GM18502 (cell line): Measurements from ENCODE around the gene FAHD1.
"Not testable (repeated sequence)": the region's sequence is repeated elsewhere in the genome, so short reads cannot be mapped to it uniquely, and the experiment has no call there.

Experiments
- ATAC-seq: cut with Tn5 transposase; IDR thresholded peaks from one replicate; pipeline ENCODE4 v1.9.1; 2021; ENCODE audit warnings: mild to moderate bottlenecking; ENCODE audit not compliant: unreplicated experiment, poor library complexity

FAHD1 gene

GRCh38 chr16:1834096-1834495 lies 7.1 kb downstream of the FAHD1 start:
- ATAC-seq, result no peak

- ATAC-seq, result no peak
These were observed 12.5 kb downstream of the FAHD1 start for GRCh38 chr16:1839554-1839953.

- no peak for ATAC-seq
These were observed 19.0 kb downstream of the FAHD1 start for GRCh38 chr16:1845985-1846384.

GRCh38 chr16:1846416-1846815 lies 19.4 kb downstream of the FAHD1 start:
- no peak for ATAC-seq

GRCh38 chr16:1850981-1851380 lies 24.0 kb downstream of the FAHD1 start:
- no peak for ATAC-seq

GRCh38 chr16:1851793-1852192 lies 24.8 kb downstream of the FAHD1 start:
- ATAC-seq, result no peak

- ATAC-seq, result no peak
These were observed 30.6 kb downstream of the FAHD1 start for GRCh38 chr16:1857433-1858097.

GRCh38 chr16:1858189-1858865 lies 31.3 kb downstream of the FAHD1 start:
- ATAC-seq, result no peak

- no peak for ATAC-seq
These were observed 32.6 kb downstream of the FAHD1 start for GRCh38 chr16:1859650-1860049.

- no peak for ATAC-seq
These were observed 34.7 kb downstream of the FAHD1 start for GRCh38 chr16:1861730-1862129.

GRCh38 chr16:1862394-1862793 lies 35.4 kb downstream of the FAHD1 start:
- ATAC-seq, result no peak

GRCh38 chr16:1863681-1864460 lies 36.9 kb downstream of the FAHD1 start:
- ATAC-seq, result no peak

GRCh38 chr16:1865902-1866690 lies 39.1 kb downstream of the FAHD1 start:
- no peak for ATAC-seq

GRCh38 chr16:1870365-1871082 lies 43.5 kb downstream of the FAHD1 start:
- no peak for ATAC-seq

GRCh38 chr16:1871974-1872635 lies 45.1 kb downstream of the FAHD1 start, which contains the start of gene MEIOB:
TSS of gene MEIOB (minus strand) at chr16:1872164. CDS start at chr16:1868175, 3,989 bp downstream.
- no peak for ATAC-seq

GRCh38 chr16:1874854-1875253 lies 47.8 kb downstream of the FAHD1 start:
- ATAC-seq, result no peak

GRCh38 chr16:1876066-1876465 lies 49.1 kb downstream of the FAHD1 start:
- not testable (repeated sequence) for ATAC-seq

- no peak for ATAC-seq
These were observed 49.5 kb downstream of the FAHD1 start for GRCh38 chr16:1876468-1876867.

- no peak for ATAC-seq
These were observed 50.1 kb downstream of the FAHD1 start for GRCh38 chr16:1877089-1877488.
